Umbilical cord (tissue), 2 donors: ENCODE measurements around the gene ARHGAP28. TPM values are rescaled to one million over a fixed set of nuclear protein-coding genes. Genes with fewer than 3 reads are reported as not detected.
"Not testable (repeated sequence)": the region's sequence is repeated elsewhere in the genome, so short reads cannot be mapped to it uniquely, and the experiment has no call there.

Experiments used
- DNase-seq: peaks from one replicate; pipeline ENCODE4 v3.0.0-alpha.2; 2015; ENCODE audit warnings: low spot score
- total RNA-seq: library from RNA; depleted of rRNA; stranded (reverse); fragments of >200 nt; gene quantifications from one replicate; pipeline ENCODE4 v1.2.3, GENCODE V29; 2014; ENCODE audit warnings: low replicate concordance; ENCODE audit not compliant: insufficient read depth

The ARHGAP28 gene
- total RNA-seq, 1 donor from 2014 or later, result 41.2 TPM

DNA sequence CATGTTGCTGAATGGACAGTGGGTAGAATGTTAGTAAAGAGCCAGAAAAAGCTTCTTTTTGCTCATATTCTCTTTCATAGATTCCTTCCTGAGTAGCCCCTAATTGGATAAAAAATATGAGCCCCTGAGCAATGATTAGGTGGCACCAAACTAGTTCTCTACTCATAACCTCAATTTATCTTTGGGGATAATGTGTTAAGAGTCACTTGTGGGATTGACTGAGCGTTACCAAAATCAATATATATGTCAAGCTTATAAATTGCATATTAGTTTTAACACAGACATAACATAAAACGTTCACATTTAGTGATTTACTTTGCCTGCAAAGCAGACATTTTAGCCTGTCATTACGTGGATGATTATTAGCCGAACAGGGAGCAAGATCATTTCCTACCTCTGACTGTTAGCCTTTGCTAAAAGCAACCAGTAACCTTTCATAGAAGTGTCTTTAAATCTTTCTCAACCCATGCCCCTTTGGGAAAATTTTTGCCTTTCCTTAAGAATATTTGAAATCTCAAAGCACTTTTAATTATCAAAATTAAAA, 85.4 kb downstream of the ARHGAP28 start:
- no peak for DNase-seq

DNA sequence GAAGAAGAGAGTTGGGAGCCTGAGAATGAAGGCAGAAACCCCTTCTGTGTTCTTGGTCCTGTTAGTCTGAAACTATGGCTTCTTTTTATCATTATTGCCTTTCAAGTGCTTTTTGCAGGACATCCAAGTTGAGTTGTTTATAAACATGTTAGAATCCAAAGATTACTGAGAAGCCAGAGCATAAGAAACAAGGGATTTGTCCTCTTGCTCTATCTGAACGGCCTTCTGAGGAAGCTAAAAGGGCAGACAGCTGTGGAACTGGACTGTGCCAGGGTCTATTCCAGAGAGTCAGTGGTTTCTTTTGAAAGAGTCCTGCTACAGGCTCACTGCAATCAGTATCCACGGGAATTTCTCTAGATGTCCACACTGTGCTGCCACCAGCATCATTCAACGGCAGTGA, 86.6 kb downstream of the ARHGAP28 start:
- no peak for DNase-seq

DNA sequence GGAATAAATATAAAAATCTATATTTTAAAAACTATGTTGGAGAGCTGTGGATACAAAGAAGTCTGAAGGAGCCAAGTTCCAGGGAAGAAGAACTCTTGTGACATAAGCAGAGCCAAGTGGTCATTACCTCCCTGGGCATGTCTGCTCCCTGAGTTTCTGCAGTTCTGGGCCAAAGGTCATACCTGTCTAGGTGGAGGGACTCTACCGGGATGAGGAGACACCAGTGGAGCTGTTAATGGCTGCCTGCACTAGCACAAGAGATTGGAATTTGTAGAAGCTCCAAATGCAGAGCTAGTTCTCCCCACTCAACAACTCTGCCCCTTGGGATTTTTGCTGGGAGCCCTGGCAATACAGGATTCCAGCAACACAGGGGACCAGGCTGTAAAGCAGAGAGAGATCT, 89.8 kb downstream of the ARHGAP28 start:
- no peak for DNase-seq

DNA sequence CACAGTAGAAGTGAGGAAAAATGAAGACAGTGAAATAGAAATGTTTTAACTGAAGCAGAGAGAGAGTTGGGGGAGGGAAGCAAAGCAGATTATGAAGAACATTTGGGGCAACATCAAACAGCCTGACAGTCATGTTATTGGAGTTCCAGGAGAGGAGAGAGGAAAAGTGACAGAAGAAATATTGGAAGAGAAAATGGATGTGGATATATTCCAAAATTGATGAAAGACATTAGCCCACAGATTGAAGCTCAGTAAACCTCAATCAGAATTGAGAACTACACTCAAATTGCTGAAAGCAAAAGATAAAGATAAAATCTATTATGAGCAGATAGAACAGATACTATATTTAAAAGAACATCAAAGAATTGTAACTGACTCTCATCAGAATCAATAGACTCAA, 90.8 kb downstream of the ARHGAP28 start:
- DNase-seq, result no peak

DNA sequence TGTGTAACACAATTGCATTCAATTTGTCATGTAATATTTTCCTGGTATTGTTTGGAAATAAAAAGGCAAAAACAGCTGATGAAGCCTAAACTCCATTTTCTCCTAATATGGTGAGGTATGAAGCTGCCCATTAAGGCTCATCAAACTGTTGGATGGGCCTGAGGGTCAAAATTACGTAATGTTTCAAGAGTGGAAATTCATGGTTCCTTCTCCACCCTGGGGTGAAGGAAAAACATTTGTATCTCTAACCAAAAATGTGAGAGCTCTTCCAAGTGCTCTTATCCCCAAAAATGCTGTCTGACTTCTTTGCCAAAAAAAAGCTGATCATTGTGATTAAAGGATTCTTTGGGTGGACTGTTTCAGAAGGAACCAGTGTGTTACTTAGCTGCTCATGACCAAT, 91.8 kb downstream of the ARHGAP28 start:
- DNase-seq, result peak; percentile 24

DNA sequence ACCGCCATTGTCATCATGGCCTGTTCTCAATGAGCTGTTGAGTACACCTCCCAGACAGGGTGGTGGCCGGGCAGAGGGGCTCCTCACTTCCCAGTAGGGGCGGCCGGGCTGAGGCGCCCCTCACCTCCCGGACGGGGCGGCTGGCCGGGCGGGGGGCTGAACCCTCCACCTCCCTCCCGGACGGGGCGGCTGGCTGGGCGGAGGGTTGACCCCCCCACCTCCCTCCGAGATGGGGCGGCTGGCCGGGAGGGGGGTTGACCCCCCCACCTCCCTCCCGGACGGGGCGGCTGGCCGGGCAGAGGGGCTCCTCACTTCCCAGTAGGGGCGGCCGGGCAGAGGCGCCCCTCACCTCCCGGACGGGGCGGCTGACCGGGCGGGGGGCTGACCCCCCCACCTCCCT, 97.6 kb downstream of the ARHGAP28 start:
- not testable (repeated sequence) for DNase-seq

DNA sequence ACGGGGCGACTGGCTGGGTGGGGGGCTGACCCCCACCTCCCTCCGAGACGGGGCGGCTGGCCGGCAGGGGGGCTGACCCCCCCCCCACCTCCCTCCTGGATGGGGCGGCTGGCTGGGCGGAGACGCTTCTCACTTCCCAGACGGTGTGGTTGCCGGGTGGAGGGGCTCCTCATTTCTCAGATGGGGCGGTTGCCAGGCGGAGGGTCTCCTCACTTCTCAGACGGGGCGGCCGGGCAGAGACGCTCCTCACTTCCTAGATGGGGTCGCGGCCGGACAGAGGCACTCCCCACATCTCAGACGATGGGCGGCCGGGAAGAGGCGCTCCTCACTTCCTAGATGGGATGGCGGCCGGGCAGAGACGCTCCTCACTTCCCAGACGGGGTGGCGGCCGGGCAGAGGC, 98.0 kb downstream of the ARHGAP28 start:
- DNase-seq, result not testable (repeated sequence)

DNA sequence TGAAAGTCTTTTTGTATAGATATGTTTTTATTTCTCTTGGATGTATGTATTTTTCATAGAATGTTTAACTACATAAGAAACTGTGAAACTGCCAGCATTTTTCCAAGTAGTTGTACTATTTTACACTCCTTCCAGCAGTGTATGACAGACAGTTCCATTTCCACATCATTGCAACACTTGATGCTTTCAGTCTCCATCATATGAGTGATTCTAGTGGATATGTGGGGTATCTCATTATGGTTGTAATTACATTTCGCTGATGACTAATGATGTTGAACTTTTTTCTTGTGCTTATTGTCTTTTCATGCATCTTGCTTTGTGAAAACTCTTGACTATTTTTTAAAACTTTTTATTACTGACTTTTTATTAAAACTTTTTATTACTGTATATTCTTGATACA, 101.4 kb downstream of the ARHGAP28 start:
- DNase-seq, result no peak

DNA sequence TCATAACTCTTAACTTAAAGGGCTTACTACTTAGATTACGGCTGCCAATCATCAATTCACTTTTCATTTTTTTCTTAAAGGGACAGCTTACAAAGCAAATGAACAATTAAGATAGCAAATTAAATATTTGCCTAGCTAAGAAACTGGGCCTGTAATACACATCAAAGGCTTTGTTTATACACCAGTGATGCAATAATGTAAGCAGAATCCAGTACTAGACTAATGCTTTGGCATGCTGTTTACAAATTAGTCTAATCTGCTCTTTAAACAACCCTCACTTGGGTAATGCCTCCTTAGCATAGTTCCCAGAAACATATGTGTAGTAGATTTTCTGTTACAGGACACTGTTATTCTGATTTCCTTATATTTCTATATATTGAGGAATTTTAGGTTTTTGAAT, 105.8 kb downstream of the ARHGAP28 start:
- DNase-seq, result no peak

DNA sequence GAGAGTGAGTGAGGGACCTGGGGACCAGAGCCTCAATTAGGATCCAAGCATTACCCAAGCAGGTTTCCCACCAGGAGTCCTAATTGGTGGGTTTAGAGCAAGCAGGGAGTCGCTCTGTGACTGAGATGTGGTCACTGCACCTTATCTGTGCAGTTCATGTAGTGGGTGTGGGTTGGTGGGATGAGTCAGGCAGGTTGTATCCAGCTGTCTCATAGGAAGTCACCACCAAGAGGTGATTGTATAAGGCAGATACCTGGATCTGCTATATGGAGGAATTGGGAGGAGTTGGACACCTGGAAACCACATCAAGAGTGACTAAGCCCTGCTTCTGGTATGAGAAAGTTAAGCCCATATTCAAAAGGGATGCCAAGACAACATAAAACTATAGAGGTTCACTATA, 106.8 kb downstream of the ARHGAP28 start:
- no peak for DNase-seq

DNA sequence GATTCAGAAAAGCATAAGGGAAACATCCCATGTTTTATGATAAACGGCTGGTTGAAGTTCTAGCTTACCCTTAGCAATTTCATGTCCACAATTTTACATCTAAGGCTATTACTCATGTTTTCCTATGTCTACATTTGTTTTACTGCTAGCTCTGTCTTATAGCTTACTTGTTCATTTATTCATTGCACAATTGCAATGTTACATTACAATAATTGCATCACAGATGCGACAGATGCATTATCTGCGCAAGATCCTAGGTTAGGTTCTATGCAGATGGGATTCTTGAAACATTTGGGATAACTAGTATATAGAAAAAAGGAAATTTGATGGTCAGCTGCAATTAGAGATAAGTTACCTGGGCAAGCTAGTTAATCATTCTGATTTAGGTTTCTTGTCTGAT, 108.4 kb downstream of the ARHGAP28 start:
- DNase-seq, result no peak

DNA sequence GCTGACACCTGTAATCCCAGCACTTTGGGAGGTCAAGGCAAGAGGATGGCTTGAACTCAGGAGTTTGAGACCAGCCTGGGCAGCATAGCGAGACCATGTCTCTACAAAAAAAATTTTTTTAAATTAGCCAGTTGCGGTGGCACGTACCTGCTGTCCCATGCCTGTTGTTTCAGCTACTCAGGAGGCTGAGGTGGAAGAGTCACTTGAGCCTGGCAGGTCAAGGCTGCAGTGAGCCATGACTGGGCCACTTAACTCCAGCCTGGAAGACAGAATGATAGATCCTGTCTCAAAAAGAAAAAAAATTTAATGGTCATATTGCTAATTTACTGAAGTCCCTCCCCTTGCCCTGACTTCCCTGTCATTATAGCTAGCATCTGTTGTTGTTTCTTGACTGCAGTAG, 112.6 kb downstream of the ARHGAP28 start:
- DNase-seq, result no peak

DNA sequence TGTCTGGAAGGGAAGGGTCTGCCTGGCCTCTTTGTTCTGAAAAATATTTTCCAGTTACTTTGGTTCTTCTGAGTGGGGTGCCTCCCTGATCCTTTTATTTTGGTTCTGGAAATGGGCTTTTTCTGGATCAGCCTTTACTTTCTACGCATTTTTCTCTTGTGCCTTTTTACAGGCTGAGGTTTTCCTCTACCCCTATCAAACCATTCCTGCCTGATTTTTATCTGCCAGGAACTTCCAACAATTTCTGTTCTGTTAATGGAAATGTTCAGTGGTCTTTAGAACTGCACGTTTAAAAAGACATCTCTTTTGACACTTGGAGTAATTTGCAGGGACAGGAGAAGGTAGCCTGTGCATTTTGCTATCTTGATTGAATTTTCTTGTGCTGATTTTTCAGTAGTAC, 113.8 kb downstream of the ARHGAP28 start:
- no peak for DNase-seq

DNA sequence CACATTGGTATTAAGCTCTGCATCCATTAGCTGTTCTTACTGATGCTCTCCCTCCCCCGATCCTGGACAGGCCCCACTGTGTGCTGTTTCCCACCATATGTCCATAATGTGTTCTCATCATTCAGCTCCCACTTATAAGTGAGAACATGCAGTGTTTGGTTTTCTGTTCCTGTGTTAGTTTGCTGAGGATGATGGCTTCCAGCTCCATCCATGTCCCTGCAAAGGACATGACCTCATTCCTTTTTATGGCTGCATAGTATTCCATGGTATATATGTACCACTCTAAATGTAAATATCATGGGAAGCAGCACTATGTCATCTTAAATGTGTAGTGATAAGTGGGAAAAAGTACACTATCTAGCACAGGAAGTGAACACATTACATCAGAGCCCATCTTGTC, 116.0 kb downstream of the ARHGAP28 start:
- DNase-seq, result not testable (repeated sequence)

DNA sequence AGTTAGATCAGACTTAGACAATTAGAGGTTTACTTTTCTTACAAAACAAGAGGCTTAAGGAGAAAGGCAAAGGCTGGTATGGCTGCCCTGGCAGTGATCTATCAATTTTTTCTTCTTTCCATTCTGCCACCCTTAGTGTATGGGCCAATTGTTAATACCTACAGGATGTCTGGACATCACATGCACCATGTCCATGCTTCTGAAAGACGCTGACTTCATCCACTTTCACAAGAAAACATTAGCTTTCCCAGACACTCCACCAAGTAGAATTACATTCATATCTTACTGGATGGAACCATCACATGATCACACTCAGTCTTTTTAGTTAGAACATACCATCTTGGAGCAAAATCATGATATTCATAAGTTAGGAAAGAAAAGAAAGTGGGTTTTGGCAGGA, 120.9 kb downstream of the ARHGAP28 start:
- DNase-seq, result no peak

DNA sequence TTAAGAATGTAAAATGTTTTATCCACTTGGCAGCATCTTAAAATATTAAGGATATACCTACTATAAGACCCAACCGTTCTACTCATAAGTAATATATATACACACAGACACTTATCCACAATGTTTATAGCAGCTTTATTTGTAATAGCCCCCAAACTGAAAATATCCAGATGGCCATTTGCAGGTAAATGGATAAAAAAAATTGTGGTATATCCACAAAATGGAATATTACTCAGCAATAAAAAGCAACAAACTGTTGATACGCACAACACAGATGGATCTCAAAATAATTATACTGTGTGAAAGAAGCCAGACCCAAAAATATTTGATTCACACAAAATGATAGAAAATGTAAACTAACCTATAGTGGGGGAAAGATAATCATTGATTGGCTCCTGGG, 122.0 kb downstream of the ARHGAP28 start:
- DNase-seq, result no peak

DNA sequence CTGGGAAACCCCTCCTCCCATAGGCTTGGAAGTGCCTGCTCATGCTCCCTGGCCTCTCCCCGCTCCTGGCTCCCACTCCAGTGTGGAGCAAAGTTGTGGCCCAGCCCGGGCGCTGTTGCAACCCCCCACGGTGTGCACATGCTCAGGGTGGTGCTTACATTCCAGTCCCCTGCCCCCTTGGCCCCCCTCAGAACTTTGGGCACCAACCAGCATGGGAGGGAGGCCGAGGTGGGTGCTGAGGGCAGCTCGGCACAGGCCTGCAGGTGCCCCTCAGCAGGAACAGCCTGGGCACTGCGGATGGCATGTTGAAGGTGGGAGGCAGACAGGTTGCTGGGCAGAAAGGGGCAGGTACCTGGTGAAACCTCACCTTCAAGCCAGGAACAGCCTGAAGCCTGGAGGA, 125.3 kb downstream of the ARHGAP28 start:
- no peak for DNase-seq

DNA sequence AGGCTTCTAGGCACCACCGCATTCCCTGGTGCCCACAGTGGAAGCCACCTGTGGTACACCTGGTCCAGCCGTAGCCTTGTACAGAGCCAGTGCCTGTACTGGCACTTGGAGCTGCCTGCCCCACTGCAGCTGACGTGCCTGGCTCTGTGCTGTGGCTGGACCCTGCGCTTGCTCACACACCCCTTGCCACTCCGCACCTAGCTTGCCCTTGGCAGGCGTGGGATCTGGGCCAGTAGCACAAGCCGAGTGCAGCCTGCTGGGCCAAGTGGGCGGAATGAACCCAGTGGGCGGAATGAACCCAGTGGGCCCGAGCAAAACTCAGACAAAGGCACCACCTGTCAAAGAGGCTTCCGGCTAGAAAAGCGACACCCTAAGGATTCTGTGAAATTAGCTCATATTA, 126.3 kb downstream of the ARHGAP28 start:
- DNase-seq, result no peak

DNA sequence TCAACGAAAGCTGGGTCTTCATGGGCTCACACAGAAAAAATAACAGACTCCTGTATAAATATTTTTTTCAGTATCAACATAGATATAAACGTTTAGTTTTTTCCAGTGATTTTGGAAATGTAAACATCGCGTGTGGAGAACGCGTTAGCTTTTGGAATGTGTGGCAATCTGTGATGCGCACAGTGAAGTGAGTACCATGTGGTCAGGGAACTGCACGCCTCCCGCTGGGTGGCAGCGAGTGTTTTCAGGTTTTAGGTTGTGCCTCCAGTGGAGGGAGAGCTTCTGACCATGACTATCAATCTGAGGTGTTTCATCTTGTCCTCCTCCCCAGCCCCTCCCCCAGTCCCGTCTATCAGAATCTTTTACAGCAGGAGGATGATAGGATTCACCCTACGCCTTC, 127.8 kb downstream of the ARHGAP28 start:
- no peak for DNase-seq

DNA sequence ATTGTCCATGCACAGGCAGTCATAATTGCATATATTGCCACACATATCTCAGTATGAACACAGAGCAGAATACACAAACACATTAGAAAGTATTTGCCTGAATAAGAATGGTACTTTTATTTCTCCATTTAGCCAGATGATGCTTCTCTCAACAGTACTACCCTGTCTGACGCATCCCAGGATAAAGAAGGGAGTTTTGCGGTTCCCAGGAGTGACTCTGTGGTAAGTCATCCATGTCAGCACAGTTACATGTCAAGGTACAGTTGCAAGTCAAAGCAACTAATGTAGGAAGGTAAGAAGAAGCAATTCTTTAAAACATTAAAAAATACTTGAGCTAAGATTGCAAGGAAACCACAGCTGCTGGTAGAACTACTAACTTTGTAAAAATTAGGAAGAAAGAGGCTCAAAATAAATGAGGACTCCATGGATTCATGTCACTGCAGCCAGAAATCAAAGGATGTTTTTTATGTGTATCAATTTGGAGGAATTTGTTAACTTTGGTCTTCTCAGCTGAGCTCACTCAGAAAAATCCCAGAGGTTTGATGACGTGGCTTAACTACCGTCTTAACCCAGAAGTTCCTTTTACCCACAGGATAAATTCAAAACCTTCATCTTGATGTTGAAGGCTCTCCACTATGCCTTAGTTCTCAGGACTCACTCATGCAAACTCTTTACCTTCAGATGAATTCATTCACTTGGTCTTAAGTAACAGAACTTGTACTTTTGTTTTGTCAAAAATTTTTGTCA, 130.3 kb downstream of the ARHGAP28 start:
- DNase-seq, result peak; percentile 22

DNA sequence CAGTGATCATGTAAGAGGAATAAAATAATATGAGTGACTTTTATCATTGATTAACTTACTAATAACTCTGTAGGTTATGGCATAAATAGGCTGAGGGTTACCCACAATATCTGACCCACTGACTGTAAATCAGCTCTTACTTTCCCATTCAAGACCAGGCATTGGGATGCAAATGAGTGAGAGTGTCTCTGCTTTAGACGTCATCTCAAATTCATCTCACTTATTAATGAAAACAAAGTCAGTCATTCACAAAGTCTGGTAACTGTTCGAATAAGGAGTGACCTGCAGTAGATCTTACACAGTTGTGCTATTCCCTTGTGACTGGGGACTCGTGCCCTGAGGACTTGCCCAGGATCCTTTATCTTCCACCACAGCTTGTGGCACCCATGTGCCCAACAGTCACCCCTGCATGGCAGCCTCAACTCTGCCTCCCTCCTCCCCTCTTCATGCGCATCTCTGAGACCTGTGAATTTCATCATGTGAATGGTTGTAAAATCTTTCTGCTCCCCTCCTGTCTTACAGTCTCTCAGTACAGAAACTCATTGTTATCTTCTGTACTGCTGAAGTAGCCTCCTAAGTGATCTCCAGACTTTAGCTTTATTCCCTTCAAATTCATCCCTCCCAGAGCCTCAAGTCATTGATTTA, 131.4 kb downstream of the ARHGAP28 start:
- no peak for DNase-seq

DNA sequence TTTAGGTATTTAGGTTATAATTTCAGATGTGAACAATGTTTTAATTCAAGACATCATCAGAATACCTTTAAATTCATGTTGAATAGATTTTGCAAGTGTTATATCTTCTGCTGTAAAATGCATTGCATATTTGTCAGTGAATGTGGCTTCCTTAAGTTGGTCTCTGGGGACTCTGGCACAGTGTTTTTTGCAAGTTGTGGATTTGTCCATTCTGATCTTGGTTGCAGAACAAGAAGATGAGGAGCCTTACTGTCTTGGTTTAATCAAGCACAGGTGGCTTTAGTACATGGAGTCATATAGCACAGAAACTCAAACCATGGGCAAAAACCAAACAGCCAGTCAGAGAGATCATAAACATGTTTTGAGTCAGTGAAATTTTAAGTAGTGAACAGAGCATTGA, 135.7 kb downstream of the ARHGAP28 start:
- DNase-seq, result no peak

DNA sequence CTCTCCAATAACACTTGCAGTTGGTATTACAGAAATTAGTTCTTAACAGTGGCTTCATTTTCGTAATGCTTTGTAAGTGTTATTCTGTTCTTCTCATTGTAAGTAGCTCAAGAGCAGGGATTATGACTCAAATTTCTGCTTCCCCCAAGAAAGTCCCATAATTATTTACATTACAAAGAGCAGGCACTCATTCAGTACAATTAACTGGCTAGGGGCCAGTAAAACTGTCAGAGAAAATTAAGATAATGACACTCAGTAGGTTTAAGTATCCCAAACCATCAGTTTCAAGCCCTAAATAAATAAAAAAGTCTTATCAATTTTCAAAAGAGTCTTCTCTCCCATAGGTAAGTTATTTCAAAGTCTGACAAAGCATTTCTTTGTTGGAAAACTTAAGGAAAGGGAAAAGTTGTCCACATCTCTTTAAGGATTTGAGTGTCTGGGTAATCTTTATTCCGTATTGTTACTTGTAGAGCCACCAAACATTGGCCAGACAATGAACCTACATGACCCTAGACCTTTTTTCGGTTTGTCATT, 137.1 kb downstream of the ARHGAP28 start:
- DNase-seq, result no peak
